Sigmoid colon (tissue), 7 donors: ENCODE results near the gene LZTFL1. TPM values are rescaled to one million over a fixed set of nuclear protein-coding genes. Genes with fewer than 3 reads are reported as not detected.

Experiments used
- DNase-seq: peaks from one replicate; pipeline ENCODE4 v3.0.0-alpha.2; 2019
- H3K27ac ChIP-seq, 4 donors: fragments of 200-600 bp; sonication (generic); one replicate each; pipeline ENCODE4 v1.5.1; 2016 to 2019; ENCODE audit warnings: mild to moderate bottlenecking in 1 of 4
- H3K27me3 ChIP-seq, 3 donors: fragments of 200-600 bp; sonication (generic); one replicate each; pipeline ENCODE4 v1.5.1; 2019; ENCODE audit warnings: mild to moderate bottlenecking in 1 of 3
- H3K36me3 ChIP-seq, 4 donors: fragments of 200-600 bp; sonication (generic); one replicate each; pipeline ENCODE4 v1.5.1; 2016 to 2019
- H3K4me1 ChIP-seq, 4 donors: fragments of 200-600 bp; sonication (generic); one replicate each; pipeline ENCODE4 v1.5.1; 2017 to 2019
- H3K4me3 ChIP-seq, 4 donors: fragments of 200-600 bp; sonication (generic); one replicate each; pipeline ENCODE4 v1.5.1; 2017 to 2019; ENCODE audit warnings: mild to moderate bottlenecking in 2 of 4, moderate library complexity in 1 of 4
- H3K9me3 ChIP-seq, 4 donors: fragments of 200-600 bp in 3 of 4; sonication (generic) in 3 of 4; one replicate each; pipeline versions ENCODE4 v1.5.1 to v1.6.1; 2013 to 2019
- EP300 ChIP-seq, 4 donors: sonication (generic); formaldehyde crosslinking; IDR thresholded peaks; one replicate each; pipeline ENCODE4 v1.6.1; 2017; ENCODE audit warnings: antibody characterized with exemption in 4 of 4
- POLR2A ChIP-seq, 2 donors: fragments of 450-650 bp; IDR thresholded peaks; one replicate each; pipeline ENCODE4 v1.6.1; 2016; ENCODE audit warnings: antibody characterized with exemption in 2 of 2, mild to moderate bottlenecking in 2 of 2, moderate library complexity in 2 of 2
- POLR2AphosphoS5 ChIP-seq, 4 donors: sonication (generic); formaldehyde crosslinking; IDR thresholded peaks; one replicate each; pipeline ENCODE4 v1.6.1; 2017; ENCODE audit warnings: antibody characterized with exemption in 4 of 4
- WGBS, 2 donors: extraction: QIAGEN DNeasy Blood & Tissue Kit; methylation state at CpG; one replicate each; pipeline ENCODE4 v1.1.7; 2013; 5-methylcytosine and 5-hydroxymethylcytosine counted together
- intact Hi-C: fragments of 100-400 bp; cut with DNase I; formaldehyde crosslinking; loops from one replicate; pipeline ENCODE4 v1.15.1; 2023
- polyA plus RNA-seq, 3 donors: library from polyadenylated mRNA; stranded (reverse); fragments of 200-250 nt; gene quantifications; one replicate each; pipeline ENCODE4 v1.2.3, GENCODE V29; 2013
- total RNA-seq, 4 donors: library from RNA; depleted of rRNA; stranded (reverse); fragments of >200 nt; gene quantifications; one replicate each; pipeline ENCODE4 v1.1.0, GENCODE V29; 2016
- TF ChIP-seq, protein P1 (sequence below), 4 experiments: fragments of 450-650 bp in 3 of 4; fragments of 200-600 bp in 1 of 4; IDR thresholded peaks; one replicate each; pipeline ENCODE4 v1.5.1; 2016 to 2019; ENCODE audit warnings: antibody characterized with exemption in 4 of 4, mild to moderate bottlenecking in 3 of 4, moderate library complexity in 2 of 4
- donor health status: healthy with polysubstance abuse.
- donor health status: Bipolar disorder and iron deficiency.
- donor health status: healthy.

The LZTFL1 gene
- total and polyA plus RNA-seq, 7 donors, result 7.9 to 31.0 (median 16.6) TPM

DNA sequence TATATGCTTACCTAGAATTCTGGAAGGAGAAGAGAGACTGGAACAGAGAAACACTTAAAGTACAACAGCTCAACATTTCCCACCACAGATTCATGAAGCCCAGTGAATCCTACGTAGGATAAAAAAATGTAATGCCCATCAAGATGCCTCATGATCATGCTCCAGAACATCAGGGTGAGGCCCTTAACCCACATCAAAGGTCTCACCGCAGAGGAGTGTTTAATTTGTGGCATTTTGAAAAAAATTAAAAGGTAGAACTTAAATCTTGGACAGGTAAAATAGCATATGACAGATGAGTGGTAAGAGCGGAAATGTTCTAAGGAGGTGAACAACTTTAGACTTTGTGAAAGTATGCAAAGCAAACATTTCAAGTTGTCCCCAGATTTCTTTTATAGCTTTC lies 35.8 kb downstream of the LZTFL1 start:
- Histone ChIP-seq H3K27me3 (no peaks in the 10 kb centered on the region), H3K4me3 (no peak overlapping the region), H3K4me1 (no peaks in the 10 kb centered on the region), H3K27ac (no peak overlapping the region), H3K9me3 (no peaks in the 10 kb centered on the region), H3K36me3 (no peaks in the 10 kb centered on the region)
- WGBS, 2 donors, result 79 to 93% methylated on average over 3 of the region's 3 CpGs
- no peak for DNase-seq
- TF ChIP-seq POLR2A (IDR thresholded peaks at IDR 0.05) (no peak), EP300 (IDR thresholded peaks at IDR 0.05) (no peak), POLR2AphosphoS5 (IDR thresholded peaks at IDR 0.05) (no peak)
- TF ChIP-seq, protein P1, sequence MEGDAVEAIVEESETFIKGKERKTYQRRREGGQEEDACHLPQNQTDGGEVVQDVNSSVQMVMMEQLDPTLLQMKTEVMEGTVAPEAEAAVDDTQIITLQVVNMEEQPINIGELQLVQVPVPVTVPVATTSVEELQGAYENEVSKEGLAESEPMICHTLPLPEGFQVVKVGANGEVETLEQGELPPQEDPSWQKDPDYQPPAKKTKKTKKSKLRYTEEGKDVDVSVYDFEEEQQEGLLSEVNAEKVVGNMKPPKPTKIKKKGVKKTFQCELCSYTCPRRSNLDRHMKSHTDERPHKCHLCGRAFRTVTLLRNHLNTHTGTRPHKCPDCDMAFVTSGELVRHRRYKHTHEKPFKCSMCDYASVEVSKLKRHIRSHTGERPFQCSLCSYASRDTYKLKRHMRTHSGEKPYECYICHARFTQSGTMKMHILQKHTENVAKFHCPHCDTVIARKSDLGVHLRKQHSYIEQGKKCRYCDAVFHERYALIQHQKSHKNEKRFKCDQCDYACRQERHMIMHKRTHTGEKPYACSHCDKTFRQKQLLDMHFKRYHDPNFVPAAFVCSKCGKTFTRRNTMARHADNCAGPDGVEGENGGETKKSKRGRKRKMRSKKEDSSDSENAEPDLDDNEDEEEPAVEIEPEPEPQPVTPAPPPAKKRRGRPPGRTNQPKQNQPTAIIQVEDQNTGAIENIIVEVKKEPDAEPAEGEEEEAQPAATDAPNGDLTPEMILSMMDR (IDR thresholded peaks at IDR 0.05), result no peak
- intact Hi-C loops, result no loop called here

DNA sequence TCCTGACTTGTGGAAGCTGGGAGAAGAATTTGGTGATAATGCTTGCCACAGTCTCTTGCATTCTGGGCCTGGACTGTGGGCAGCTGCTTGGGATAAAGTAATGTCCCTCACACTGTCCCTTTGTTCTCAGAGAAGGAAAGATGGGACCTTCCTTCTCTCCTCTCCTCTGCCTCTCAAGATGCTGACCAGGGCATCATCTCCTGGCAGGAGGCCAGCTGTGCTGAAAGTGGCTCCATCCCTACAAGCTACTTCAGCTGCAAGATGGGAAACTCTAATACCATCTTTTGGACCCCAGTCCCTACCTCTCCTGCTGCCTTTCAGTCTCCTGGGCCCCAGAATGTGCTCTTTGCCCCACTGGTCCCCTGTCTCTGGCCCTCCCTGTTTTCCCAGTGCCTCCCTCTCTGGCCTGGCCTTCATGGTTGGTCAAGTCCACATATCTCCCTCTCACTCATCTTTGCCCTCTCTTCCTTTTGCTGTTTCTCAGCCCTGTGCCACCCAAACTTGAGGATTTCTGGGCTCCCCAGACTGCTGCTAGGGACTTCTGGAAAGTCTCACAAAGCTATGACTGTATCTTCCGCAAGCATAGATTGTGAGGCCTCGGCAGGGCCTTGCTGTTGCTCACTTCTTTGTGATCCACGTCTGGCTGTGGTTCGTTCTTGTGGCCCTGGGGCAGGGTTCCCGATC lies 38.5 kb downstream of the LZTFL1 start:
- no peaks in the 10 kb centered on the region for H3K36me3 ChIP-seq
- no peak for DNase-seq
- H3K27me3 ChIP-seq, result peaks cover 0 to 23% (median 14%) of the 10 kb centered on the region in 3 donors
- intact Hi-C loops, result no loop called here
- no peaks in the 10 kb centered on the region for H3K9me3 ChIP-seq
- H3K27ac ChIP-seq, result no peak overlapping the region
- TF ChIP-seq POLR2A (IDR thresholded peaks at IDR 0.05) (no peak), POLR2AphosphoS5 (IDR thresholded peaks at IDR 0.05) (no peak), EP300 (IDR thresholded peaks at IDR 0.05) (no peak)
- TF ChIP-seq, protein P1 (IDR thresholded peaks at IDR 0.05), result no peak
- no peaks in the 10 kb centered on the region for H3K4me1 ChIP-seq
- H3K4me3 ChIP-seq, result no peak overlapping the region
- 95% methylated on average over 5 of the region's 5 CpGs for WGBS, 2 donors

DNA sequence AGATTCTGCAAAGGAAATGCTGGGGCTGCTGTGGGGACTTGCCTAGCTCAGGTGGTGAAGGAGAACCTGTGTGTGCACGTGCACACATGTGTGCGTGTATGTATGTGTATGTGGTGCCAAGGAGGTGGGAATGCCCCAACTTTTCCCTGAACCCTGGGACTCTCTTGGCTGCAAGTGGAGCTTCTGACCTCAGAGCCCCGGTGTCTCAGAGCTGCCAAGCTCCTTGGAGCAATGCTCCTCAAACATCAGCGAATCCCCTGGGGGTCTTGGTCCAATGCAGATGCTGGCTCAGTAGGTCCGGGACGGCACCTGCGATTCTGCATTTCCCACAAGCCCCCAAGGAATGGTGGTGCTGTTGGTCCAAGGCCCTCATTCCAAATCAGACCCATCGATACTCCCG lies 39.8 kb downstream of the LZTFL1 start:
- TF ChIP-seq, protein P1 (IDR thresholded peaks at IDR 0.05), result no peak
- TF ChIP-seq POLR2AphosphoS5 (IDR thresholded peaks at IDR 0.05) (no peak), EP300 (IDR thresholded peaks at IDR 0.05) (no peak), POLR2A (IDR thresholded peaks at IDR 0.05) (no peak)
- Histone ChIP-seq H3K9me3 (no peaks in the 10 kb centered on the region), H3K4me1 (no peaks in the 10 kb centered on the region), H3K4me3 (no peak overlapping the region), H3K36me3 (no peaks in the 10 kb centered on the region), H3K27ac (no peak overlapping the region), H3K27me3 (peaks cover 0 to 34% (median 18%) of the 10 kb centered on the region in 3 donors)
- DNase-seq, result no peak
- 96 to 97% methylated on average over 9 of the region's 9 CpGs for WGBS, 2 donors
- intact Hi-C loops, result no loop called here

DNA sequence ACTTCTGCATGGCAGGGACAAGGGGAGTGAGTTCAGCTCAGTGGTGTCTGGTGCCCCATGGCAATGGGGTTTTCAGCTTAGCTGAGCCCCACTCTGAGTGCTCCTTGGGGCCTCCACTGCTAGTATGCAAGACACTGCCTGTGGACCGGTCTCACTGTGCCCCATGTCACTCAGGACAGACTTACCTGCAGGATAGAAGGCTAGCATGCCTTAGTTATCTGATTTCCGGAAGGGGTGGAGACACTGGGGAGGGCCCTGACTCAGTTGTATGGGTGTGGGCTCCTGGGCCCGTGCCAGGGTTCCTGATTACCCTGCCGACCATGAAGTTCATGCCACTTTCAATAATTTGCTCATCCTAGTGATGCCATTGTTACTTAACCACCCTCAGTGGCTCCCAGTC lies 41.3 kb downstream of the LZTFL1 start:
- intact Hi-C loops, result no loop called here
- peaks cover 14 to 49% (median 33%) of the 10 kb centered on the region in 3 donors for H3K27me3 ChIP-seq
- WGBS, 2 donors, result 37 to 75% methylated on average over 4 of the region's 4 CpGs
- no peak for DNase-seq
- H3K27ac ChIP-seq, result no peak overlapping the region
- no peak overlapping the region for H3K4me3 ChIP-seq
- H3K9me3 ChIP-seq, result no peaks in the 10 kb centered on the region
- peaks cover 0 to 12% (median 12%) of the 10 kb centered on the region in 4 donors for H3K4me1 ChIP-seq
- TF ChIP-seq POLR2AphosphoS5 (IDR thresholded peaks at IDR 0.05) (no peak), POLR2A (IDR thresholded peaks at IDR 0.05) (no peak)
- TF ChIP-seq, protein P1 (IDR thresholded peaks at IDR 0.05), result no peak
- no peaks in the 10 kb centered on the region for H3K36me3 ChIP-seq

DNA sequence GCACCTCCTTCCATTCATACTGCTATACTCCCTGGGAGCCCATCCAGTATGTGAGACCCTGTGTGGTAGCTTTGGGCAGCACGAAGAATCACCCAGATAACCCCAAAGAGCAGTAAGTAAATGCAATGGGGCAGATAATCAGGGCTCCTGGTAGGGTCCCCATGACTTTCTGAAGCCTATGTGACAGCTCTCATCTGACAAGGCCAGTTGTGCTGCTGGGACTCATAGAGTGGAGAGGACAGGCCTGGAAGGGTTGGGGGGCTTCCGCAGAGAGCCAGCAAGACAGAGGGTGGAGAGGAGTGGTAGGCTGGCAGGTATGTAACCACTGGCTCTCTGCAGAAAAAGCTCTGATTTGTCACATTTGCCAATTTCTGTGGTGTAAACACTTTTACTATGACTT lies 42.3 kb downstream of the LZTFL1 start:
- TF ChIP-seq POLR2AphosphoS5 (IDR thresholded peaks at IDR 0.05), result no peak
- TF ChIP-seq, protein P1 (IDR thresholded peaks at IDR 0.05), result no peak
- no peak for TF ChIP-seq POLR2A (IDR thresholded peaks at IDR 0.05)
- no peak for TF ChIP-seq EP300 (IDR thresholded peaks at IDR 0.05)
- intact Hi-C loops, result no loop called here
- peaks cover 14 to 59% (median 42%) of the 10 kb centered on the region in 3 donors for H3K27me3 ChIP-seq
- 96 to 97% methylated on average over 2 of the region's 2 CpGs for WGBS, 2 donors
- peaks cover 0 to 14% (median 12%) of the 10 kb centered on the region in 4 donors for H3K4me1 ChIP-seq
- no peak overlapping the region for H3K4me3 ChIP-seq
- no peaks in the 10 kb centered on the region for H3K9me3 ChIP-seq
- H3K36me3 ChIP-seq, result no peaks in the 10 kb centered on the region
- no peak overlapping the region for H3K27ac ChIP-seq
- DNase-seq, result no peak
